ENCODE results near the gene SPSB3. TPM values are rescaled to one million over a fixed set of nuclear protein-coding genes. Genes with fewer than 3 reads are reported as not detected.

SPSB3 gene
- total RNA-seq, 1 donor from 2014 or later: 52.9 TPM

GRCh38 chr16:1776672-1776955, 5.8 kb downstream of the SPSB3 start:
- Mint-ChIP-seq H3K27ac (ENCODE audit: unreplicated experiment) (no peak overlapping the region), H3K4me3 (ENCODE audit: unreplicated experiment) (no peak overlapping the region), H3K36me3 (ENCODE audit: low read depth, unreplicated experiment) (no peaks in the 10 kb centered on the region), H3K27me3 (ENCODE audit: unreplicated experiment) (peaks cover 7% of the 10 kb centered on the region), H3K4me1 (ENCODE audit: unreplicated experiment) (peaks cover 16% of the 10 kb centered on the region), H3K9me3 (ENCODE audit: unreplicated experiment) (no peaks in the 10 kb centered on the region)
- TF ChIP-seq CTCF (IDR thresholded peaks at IDR 0.05; ENCODE audit: unreplicated experiment): no peak
- DNase-seq (ENCODE audit: low spot score): no peak

- H3K36me3 Mint-ChIP-seq (ENCODE audit: low read depth, unreplicated experiment): no peaks in the 10 kb centered on the region
- no peaks in the 10 kb centered on the region for H3K9me3 Mint-ChIP-seq (ENCODE audit: unreplicated experiment)
- H3K4me1 Mint-ChIP-seq (ENCODE audit: unreplicated experiment): peaks cover 10% of the 10 kb centered on the region
- DNase-seq (ENCODE audit: low spot score): no peak
- H3K27me3 Mint-ChIP-seq (ENCODE audit: unreplicated experiment): peaks cover 7% of the 10 kb centered on the region
- H3K27ac Mint-ChIP-seq (ENCODE audit: unreplicated experiment): no peak overlapping the region
- TF ChIP-seq CTCF (IDR thresholded peaks at IDR 0.05; ENCODE audit: unreplicated experiment): no peak
- H3K4me3 Mint-ChIP-seq (ENCODE audit: unreplicated experiment): no peak overlapping the region
Observed at GRCh38 chr16:1775846-1776671, 6.3 kb downstream of the SPSB3 start.

- Mint-ChIP-seq H3K27ac (ENCODE audit: unreplicated experiment) (no peak overlapping the region), H3K9me3 (ENCODE audit: unreplicated experiment) (no peaks in the 10 kb centered on the region), H3K4me3 (ENCODE audit: unreplicated experiment) (peak overlapping the region; percentile 51), H3K27me3 (ENCODE audit: unreplicated experiment) (peaks cover 10% of the 10 kb centered on the region), H3K36me3 (ENCODE audit: low read depth, unreplicated experiment) (no peaks in the 10 kb centered on the region), H3K4me1 (ENCODE audit: unreplicated experiment) (peaks cover 10% of the 10 kb centered on the region)
- no peak for TF ChIP-seq CTCF (IDR thresholded peaks at IDR 0.05; ENCODE audit: unreplicated experiment)
- no peak for DNase-seq (ENCODE audit: low spot score)
Observed at GRCh38 chr16:1775006-1775845, 7.1 kb downstream of the SPSB3 start.

- no peak overlapping the region for H3K27ac Mint-ChIP-seq (ENCODE audit: unreplicated experiment)
- no peak for TF ChIP-seq CTCF (IDR thresholded peaks at IDR 0.05; ENCODE audit: unreplicated experiment)
- no peaks in the 10 kb centered on the region for H3K9me3 Mint-ChIP-seq (ENCODE audit: unreplicated experiment)
- H3K27me3 Mint-ChIP-seq (ENCODE audit: unreplicated experiment): peaks cover 11% of the 10 kb centered on the region
- no peak overlapping the region for H3K4me3 Mint-ChIP-seq (ENCODE audit: unreplicated experiment)
- no peak for DNase-seq (ENCODE audit: low spot score)
- peaks cover 10% of the 10 kb centered on the region for H3K4me1 Mint-ChIP-seq (ENCODE audit: unreplicated experiment)
- H3K36me3 Mint-ChIP-seq (ENCODE audit: low read depth, unreplicated experiment): no peaks in the 10 kb centered on the region
Observed at GRCh38 chr16:1774448-1774780, 8.0 kb downstream of the SPSB3 start.

Measured in endothelial cell (in vitro differentiated cells).